Measurements from ENCODE around the gene CCDC82.

GRCh38 chr11:96391698-96392307 is 2.1 kb upstream of the CCDC82 start:
- TF ChIP-seq CTCF (IDR thresholded peaks at IDR 0.05): no peak
- no peak for TF ChIP-seq POLR2A (IDR thresholded peaks at IDR 0.05)

Data from uterus (tissue), 2 donors.